HG03064 (cell line): Measurements from ENCODE around the gene SPINK14.

Source experiments
- ATAC-seq: cut with Tn5 transposase; IDR thresholded peaks from one replicate; pipeline ENCODE4 v1.9.1; 2021; ENCODE audit warnings: low read depth; ENCODE audit not compliant: unreplicated experiment

Gene SPINK14

DNA sequence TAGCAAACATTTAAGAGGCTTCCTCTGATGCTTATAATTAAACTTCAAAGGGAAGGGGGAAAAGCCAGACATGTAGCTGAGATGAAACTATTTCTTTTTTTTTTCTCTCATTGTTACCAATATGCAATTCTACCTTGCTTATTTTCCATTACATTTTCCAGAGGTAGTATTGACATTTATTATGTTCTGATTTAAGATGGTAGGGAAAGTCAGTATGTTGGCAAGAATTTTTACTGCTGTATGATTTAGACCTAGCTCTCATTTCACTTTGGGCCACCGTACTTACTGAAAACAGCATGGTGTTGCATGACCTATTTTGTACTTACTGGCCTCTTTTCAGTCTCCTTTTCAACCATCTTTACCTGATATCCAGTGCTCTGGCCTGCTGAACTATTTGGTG lies 24.9 kb downstream of the SPINK14 start:
- ATAC-seq, result no peak

DNA sequence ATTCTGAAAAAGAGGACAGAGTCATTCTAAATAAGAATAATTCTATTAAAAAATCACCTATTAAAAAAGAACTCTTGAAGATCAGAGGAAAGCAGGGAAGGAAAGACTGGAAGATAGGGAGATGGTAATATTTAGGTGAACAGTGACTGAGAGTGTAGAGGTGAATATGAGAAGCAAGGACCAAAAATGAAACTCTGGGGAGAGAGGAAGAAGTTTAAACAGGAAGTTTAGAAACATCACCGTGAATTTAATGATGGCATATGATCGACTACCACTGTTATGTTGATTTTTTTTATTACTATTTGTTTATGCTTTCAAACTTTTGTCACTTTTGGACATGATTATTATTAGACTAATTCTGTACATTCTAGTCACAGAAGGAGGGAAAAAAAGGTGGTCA lies 32.8 kb downstream of the SPINK14 start:
- no peak for ATAC-seq

DNA sequence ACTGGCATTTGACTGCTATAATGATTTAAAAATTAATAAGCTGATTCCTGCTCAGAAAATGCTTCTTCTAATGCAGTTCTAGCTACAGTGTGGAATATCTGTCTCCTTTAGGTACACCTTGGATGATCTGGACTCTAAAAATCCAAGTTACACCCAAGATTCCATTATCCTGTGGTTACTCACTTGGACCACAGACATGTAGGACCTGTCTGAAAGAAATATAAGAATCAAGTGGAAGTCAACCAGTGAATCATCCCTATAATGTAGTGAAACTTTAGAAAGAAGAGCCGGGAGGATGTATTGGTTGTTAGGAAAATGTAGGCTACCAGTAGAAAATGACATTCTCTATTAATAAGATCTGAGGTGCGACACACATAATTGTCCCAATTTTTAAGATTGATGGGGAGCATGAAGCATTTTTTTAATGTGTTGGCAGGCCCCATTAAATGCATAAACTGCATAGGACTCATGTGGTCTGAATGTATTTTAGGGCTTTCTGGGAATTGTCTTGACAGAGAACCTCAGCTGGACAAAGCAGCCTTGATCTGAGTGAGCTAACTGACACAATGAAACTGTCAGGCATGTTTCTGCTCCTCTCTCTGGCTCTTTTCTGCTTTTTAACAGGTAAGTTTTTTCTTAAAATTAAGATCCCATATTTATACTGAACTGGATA lies 34.3 kb downstream of the SPINK14 start, which contains the start of gene SPINK6:
Gene SPINK6, plus strand, starts transcription at position 512 of the 673 bp plus-strand sequence. Its CDS starts 55 bp downstream, at position 567.
- ATAC-seq, result no peak

DNA sequence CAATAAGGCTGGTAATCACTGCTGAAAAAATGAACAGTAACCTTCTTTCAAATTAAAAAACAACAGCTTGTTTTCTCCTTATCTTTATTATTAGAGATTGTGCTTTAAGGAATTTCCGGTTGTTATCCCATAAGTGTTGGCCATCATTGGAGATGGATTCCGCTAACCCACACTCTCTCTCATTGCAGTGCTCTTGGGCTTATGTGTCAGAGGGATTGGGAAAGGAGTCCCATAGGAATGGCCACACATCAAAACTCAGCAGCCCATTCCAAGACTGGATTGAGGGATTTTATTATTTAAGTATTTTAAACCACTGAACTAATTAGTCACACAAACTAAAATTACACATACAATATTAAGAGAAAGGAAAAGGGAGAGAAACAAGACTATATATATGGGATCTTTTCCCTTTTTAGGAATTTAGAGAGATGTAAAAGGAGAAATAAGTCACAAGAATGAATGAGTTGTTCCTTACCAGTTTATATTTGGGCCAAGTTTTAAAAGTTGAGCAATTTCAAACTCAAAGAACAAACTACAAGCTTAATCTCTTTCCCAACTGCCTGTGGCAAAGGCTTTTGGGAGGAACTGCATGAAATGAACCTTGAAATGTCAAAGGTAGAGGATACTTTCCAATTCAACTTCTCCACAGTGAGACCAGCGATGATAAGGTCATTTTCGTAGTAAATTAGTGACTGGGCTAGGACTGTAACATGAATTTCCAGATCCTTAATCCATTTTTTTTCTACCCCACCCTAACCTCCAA lies 36.9 kb downstream of the SPINK14 start:
- no peak for ATAC-seq

DNA sequence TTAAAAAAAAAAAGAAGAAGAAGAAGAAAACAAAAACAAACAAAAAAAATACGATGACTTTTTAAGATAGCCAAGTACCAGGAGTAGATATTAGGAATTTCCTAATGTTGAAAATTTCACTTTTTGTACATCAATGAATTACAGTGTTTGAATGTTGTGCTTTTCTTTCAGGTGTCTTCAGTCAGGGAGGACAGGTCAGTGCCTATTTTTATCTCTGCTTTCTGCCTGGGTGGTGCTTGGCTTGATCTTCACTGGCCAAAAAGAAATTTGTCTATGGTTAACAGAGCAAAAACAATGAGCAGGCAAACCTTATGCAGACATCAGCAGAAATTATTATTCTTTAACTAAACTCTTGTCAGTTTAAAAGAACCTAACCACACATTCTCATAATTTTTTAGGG lies 37.5 kb downstream of the SPINK14 start:
- ATAC-seq, result no peak

DNA sequence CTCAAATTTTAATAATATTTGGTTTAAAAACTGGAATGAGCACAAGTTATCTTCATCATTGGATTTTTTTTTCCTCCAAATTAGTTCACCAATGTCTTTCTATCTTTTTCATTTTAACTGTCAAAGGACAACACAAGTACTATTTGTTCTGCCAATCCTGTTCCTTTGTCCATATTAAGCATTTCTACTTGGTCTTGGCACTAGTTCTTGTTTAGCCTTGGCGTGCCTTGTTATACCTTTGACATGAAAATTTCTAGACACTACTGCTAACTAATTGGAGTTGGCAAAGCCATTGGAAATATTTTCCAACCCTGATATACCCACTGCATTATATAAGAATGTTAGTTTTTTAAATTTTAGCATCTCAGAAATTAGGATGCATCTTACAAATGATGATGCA lies 38.3 kb downstream of the SPINK14 start:
- ATAC-seq, result no peak

DNA sequence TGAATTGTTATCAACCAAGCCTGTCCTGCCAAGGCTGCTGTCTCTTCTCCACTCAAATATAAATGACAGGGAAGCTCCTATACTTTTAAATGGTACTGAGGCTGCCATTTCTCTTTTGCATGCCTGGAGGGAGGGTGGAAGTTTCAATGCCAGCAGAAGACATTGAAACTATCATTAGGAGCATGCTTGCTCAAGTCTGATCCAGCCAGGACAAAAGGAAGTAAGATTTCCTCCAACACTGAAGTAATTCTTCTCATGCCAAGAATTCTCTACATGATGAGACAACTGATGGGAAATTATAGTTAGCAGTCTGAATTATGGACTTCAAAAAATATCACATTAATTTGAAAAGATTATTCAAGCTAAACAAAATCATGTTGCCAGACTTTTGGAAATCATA lies 39.9 kb downstream of the SPINK14 start:
- no peak for ATAC-seq

DNA sequence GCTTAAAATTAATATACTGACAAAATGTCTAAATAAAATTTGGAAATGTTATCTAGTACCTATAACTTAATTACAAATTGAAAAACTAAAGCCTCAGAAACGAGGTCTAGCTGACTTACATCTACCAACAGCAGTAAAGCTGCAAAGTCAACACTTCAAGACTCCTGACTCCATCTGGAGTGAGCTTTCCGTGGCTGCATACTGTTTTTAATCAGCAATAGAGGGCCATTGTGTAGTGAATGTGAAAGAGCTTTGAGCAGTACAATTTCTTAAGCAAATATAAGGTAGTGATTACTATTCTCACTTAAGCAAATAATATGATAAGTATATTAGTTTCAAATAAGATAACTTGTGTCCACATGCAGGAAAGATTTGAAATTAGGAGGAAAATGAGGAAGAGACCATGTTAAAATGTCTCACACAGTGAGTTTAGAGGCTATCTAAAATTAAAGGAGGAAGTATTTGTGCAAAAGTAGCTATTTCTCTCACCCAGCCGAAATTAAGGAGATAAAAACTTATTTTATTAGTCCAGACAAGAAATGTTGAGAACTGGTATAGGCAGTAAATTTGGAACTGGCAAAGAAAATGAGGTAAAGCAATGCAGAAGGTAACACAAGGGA lies 40.9 kb downstream of the SPINK14 start:
- no peak for ATAC-seq

DNA sequence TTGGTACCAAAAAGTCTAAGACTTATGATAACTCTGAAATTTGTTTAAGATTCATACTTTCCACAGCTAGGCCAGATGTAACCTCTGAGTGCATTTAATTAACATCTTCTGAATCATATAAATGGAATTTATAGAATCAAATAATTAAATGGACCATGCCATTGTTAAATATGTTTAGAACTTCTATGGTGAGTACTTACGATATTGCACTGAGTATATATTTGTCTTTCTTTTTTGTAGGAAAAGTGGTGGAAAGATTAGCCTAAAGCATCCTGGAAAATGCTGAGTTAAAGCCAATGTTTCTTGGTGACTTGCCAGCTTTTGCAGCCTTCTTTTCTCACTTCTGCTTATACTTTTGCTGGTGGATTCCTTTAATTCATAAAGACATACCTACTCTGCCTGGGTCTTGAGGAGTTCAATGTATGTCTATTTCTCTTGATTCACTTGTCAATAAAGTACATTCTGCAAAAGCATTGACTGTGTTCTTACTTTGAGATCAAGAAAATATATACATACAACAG lies 46.4 kb downstream of the SPINK14 start:
- no peak for ATAC-seq

DNA sequence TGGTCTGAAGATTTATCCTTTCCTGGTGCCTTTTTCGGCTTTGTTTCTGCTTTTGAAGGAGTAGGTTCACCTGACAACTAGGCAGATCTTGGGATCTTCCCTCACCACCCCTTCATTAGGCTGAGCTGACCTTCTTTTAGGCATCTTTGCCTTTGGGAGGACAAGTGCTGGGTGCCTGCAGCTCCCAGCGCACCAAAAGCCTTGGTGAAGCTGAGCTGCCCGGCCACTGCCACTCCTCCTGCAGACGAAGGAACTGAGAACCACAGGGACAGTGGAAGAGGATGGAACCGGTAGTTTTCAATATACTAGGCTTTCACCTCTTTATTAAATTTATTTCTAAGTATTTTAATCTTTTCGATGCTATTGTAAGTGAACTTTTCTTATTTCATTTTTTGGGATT lies 53.2 kb downstream of the SPINK14 start:
- ATAC-seq, result no peak

DNA sequence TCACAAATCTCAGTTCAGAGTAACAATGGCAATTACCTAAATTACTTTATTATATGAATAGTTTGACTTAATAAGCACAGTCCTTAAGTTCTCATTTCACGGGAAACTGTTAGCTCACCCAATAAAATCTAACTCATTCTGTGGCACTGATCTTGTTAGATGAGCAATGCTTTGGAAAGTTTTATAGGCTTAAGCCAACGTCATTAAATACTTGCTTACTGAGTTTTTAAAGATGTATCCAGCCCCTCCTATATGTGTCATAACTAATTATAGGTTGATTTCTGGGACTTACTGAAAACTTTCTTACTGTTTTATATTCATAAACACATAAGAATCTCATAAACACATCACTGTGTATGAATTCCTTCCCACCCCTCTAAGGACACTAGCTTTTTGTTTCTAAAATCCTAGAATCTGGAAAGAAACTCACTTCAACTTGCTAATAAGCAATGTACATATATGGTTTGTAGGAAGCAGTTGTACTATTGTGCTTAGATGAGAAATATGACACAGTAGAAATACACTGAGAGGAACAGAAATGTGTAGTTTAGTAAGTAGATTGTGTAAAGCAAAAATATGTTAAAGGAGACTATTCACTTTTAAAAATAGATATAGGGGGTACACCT lies 55.9 kb downstream of the SPINK14 start:
- ATAC-seq, result no peak
